Hepatocyte (in vitro differentiated cells): ENCODE measurements around the gene PCBP3.

ENCODE experiments used
- CTCF ChIP-seq: fragments of 200-600 bp; sonication (generic); IDR thresholded peaks from 2 replicates; pipeline ENCODE4 v1.5.1; 2016; ENCODE audit warnings: antibody characterized with exemption, mild to moderate bottlenecking; ENCODE audit not compliant: poor library complexity
- EZH2 ChIP-seq: fragments of 200-600 bp; sonication (generic); IDR thresholded peaks from 2 replicates; pipeline ENCODE4 v1.6.1; 2016; ENCODE audit warnings: antibody characterized with exemption, mild to moderate bottlenecking, borderline replicate concordance
- EZH2phosphoT487 ChIP-seq: fragments of 200-600 bp; sonication (generic); IDR thresholded peaks from one replicate; pipeline ENCODE4 v1.6.1; 2018; ENCODE audit warnings: antibody characterized with exemption, mild to moderate bottlenecking, low read depth, moderate library complexity; ENCODE audit not compliant: unreplicated experiment, severe bottlenecking

GRCh38 chr21:45823100-45823681 is 179.7 kb downstream of the PCBP3 start:
- TF ChIP-seq CTCF: no peak
- TF ChIP-seq EZH2phosphoT487: no peak
- no peak for TF ChIP-seq EZH2
